ENCODE data around the gene MGAT1.

- no peak for TF ChIP-seq CTCF (IDR thresholded peaks at IDR 0.05)
- TF ChIP-seq FOSB (CRISPR knock-in tag; IDR thresholded peaks at IDR 0.05), result no peak
- TF ChIP-seq CBX8 (IDR thresholded peaks at IDR 0.05), result no peak
- no peak for TF ChIP-seq JUN (IDR thresholded peaks at IDR 0.05)
- TF ChIP-seq KDM5A (IDR thresholded peaks at IDR 0.05), result no peak
- no peak for TF ChIP-seq POLR2A (IDR thresholded peaks at IDR 0.05; ENCODE audit: low read length)
- no peak for TF ChIP-seq RAD21 (conservative IDR thresholded peaks at IDR 0.05 in 1 of 2, IDR thresholded peaks at IDR 0.05 in 1 of 2)
- no peak for TF ChIP-seq PHF8 (IDR thresholded peaks at IDR 0.05; ENCODE audit: borderline replicate concordance, low read depth)
- no peak for TF ChIP-seq RNF2 (IDR thresholded peaks at IDR 0.05; ENCODE audit: borderline replicate concordance, low read depth)
- no peak for TF ChIP-seq EP300 (IDR thresholded peaks at IDR 0.05)
- no peak for TF ChIP-seq PBX3 (IDR thresholded peaks at IDR 0.05)
- TF ChIP-seq USF2 (IDR thresholded peaks at IDR 0.05), result no peak
Measured at GRCh38 chr5:180771839-180772238, 30.8 kb downstream of the MGAT1 start.

All from A549 (cell line).